GM12801 (cell line): Measurements from ENCODE around the gene DDX10.

Experiments used
- CTCF ChIP-seq: IDR thresholded peaks from one replicate; pipeline ENCODE4 v1.5.1; 2011; ENCODE audit warnings: control low read depth; ENCODE audit not compliant: insufficient read length; ENCODE audit errors: extremely low read depth

The DDX10 gene

GRCh38 chr11:108934696-108935095, 269.8 kb downstream of the DDX10 start:
- no peak for TF ChIP-seq CTCF

GRCh38 chr11:108937746-108938145, 272.9 kb downstream of the DDX10 start:
- TF ChIP-seq CTCF, result no peak

- no peak for TF ChIP-seq CTCF
These were observed 273.7 kb downstream of the DDX10 start for GRCh38 chr11:108938604-108939003.

GRCh38 chr11:108939135-108939534, 274.3 kb downstream of the DDX10 start:
- no peak for TF ChIP-seq CTCF

GRCh38 chr11:108943853-108944252, 279.0 kb downstream of the DDX10 start:
- TF ChIP-seq CTCF, result no peak

GRCh38 chr11:108944471-108945178, 279.8 kb downstream of the DDX10 start:
- no peak for TF ChIP-seq CTCF

- TF ChIP-seq CTCF, result no peak
These were observed 280.5 kb downstream of the DDX10 start for GRCh38 chr11:108945341-108945740.
